ENCODE results near the gene SFRP5.

The SFRP5 gene

GRCh38 chr10:97731346-97732051 is 40.3 kb downstream of the SFRP5 start:
- Histone ChIP-seq H3K9ac (ENCODE audit: low read length) (no peak overlapping the region), H3K4me3 (ENCODE audit: low read length) (no peak overlapping the region), H3K4me1 (ENCODE audit: control insufficient read depth, insufficient read depth, low read length) (peaks cover 10% of the 10 kb centered on the region), H3K27me3 (replicated peaks; ENCODE audit: control insufficient read depth, insufficient read depth, low read length) (no peaks in the 10 kb centered on the region), H3K36me3 (ENCODE audit: control insufficient read depth, insufficient read depth, low read length, severe bottlenecking) (no peaks in the 10 kb centered on the region), H3K9me3 (ENCODE audit: control insufficient read depth, low read length) (no peaks in the 10 kb centered on the region)
- peak; percentile 93 for DNase-seq (ENCODE audit: low read depth)

- Histone ChIP-seq H3K9ac (ENCODE audit: low read length) (no peak overlapping the region), H3K36me3 (ENCODE audit: control insufficient read depth, insufficient read depth, low read length, severe bottlenecking) (no peaks in the 10 kb centered on the region), H3K4me1 (ENCODE audit: control insufficient read depth, insufficient read depth, low read length) (peaks cover 20% of the 10 kb centered on the region), H3K27me3 (replicated peaks; ENCODE audit: control insufficient read depth, insufficient read depth, low read length) (no peaks in the 10 kb centered on the region), H3K4me3 (ENCODE audit: low read length) (no peak overlapping the region), H3K9me3 (ENCODE audit: control insufficient read depth, low read length) (no peaks in the 10 kb centered on the region)
- no peak for DNase-seq (ENCODE audit: low read depth)
Observed at GRCh38 chr10:97729014-97729413, 42.8 kb downstream of the SFRP5 start.

GRCh38 chr10:97726636-97727178 is 45.1 kb downstream of the SFRP5 start:
- no peaks in the 10 kb centered on the region for H3K27me3 ChIP-seq (replicated peaks; ENCODE audit: control insufficient read depth, insufficient read depth, low read length)
- DNase-seq (ENCODE audit: low read depth), result peak; percentile 58
- H3K36me3 ChIP-seq (ENCODE audit: control insufficient read depth, insufficient read depth, low read length, severe bottlenecking), result no peaks in the 10 kb centered on the region
- peak overlapping the region; percentile 8 for H3K9ac ChIP-seq (ENCODE audit: low read length)
- peak overlapping the region; percentile 62 for H3K4me3 ChIP-seq (ENCODE audit: low read length)
- peaks cover 20% of the 10 kb centered on the region for H3K4me1 ChIP-seq (ENCODE audit: control insufficient read depth, insufficient read depth, low read length)
- H3K9me3 ChIP-seq (ENCODE audit: control insufficient read depth, low read length), result no peaks in the 10 kb centered on the region

GRCh38 chr10:97724341-97724941 is 47.4 kb downstream of the SFRP5 start:
- Histone ChIP-seq H3K4me3 (ENCODE audit: low read length) (no peak overlapping the region), H3K9me3 (ENCODE audit: control insufficient read depth, low read length) (no peaks in the 10 kb centered on the region), H3K4me1 (ENCODE audit: control insufficient read depth, insufficient read depth, low read length) (peaks cover 18% of the 10 kb centered on the region), H3K27me3 (replicated peaks; ENCODE audit: control insufficient read depth, insufficient read depth, low read length) (no peaks in the 10 kb centered on the region), H3K9ac (ENCODE audit: low read length) (no peak overlapping the region), H3K36me3 (ENCODE audit: control insufficient read depth, insufficient read depth, low read length, severe bottlenecking) (no peaks in the 10 kb centered on the region)
- DNase-seq (ENCODE audit: low read depth), result peak; percentile 60

GRCh38 chr10:97723001-97723400 is 48.8 kb downstream of the SFRP5 start:
- H3K4me1 ChIP-seq (ENCODE audit: control insufficient read depth, insufficient read depth, low read length), result peaks cover 29% of the 10 kb centered on the region
- peaks cover 1% of the 10 kb centered on the region for H3K36me3 ChIP-seq (ENCODE audit: control insufficient read depth, insufficient read depth, low read length, severe bottlenecking)
- H3K9ac ChIP-seq (ENCODE audit: low read length), result no peak overlapping the region
- no peaks in the 10 kb centered on the region for H3K9me3 ChIP-seq (ENCODE audit: control insufficient read depth, low read length)
- no peak for DNase-seq (ENCODE audit: low read depth)
- no peaks in the 10 kb centered on the region for H3K27me3 ChIP-seq (replicated peaks; ENCODE audit: control insufficient read depth, insufficient read depth, low read length)
- no peak overlapping the region for H3K4me3 ChIP-seq (ENCODE audit: low read length)

- H3K4me3 ChIP-seq (ENCODE audit: low read length), result no peak overlapping the region
- no peak for DNase-seq (ENCODE audit: low read depth)
- peaks cover 33% of the 10 kb centered on the region for H3K4me1 ChIP-seq (ENCODE audit: control insufficient read depth, insufficient read depth, low read length)
- H3K9ac ChIP-seq (ENCODE audit: low read length), result no peak overlapping the region
- H3K36me3 ChIP-seq (ENCODE audit: control insufficient read depth, insufficient read depth, low read length, severe bottlenecking), result peaks cover 10% of the 10 kb centered on the region
- H3K9me3 ChIP-seq (ENCODE audit: control insufficient read depth, low read length), result no peaks in the 10 kb centered on the region
- no peaks in the 10 kb centered on the region for H3K27me3 ChIP-seq (replicated peaks; ENCODE audit: control insufficient read depth, insufficient read depth, low read length)
Observed at GRCh38 chr10:97721871-97722780, 49.7 kb downstream of the SFRP5 start.

- H3K27me3 ChIP-seq (replicated peaks; ENCODE audit: control insufficient read depth, insufficient read depth, low read length), result no peaks in the 10 kb centered on the region
- H3K9me3 ChIP-seq (ENCODE audit: control insufficient read depth, low read length), result no peaks in the 10 kb centered on the region
- peaks cover 38% of the 10 kb centered on the region for H3K4me1 ChIP-seq (ENCODE audit: control insufficient read depth, insufficient read depth, low read length)
- DNase-seq (ENCODE audit: low read depth), result no peak
- H3K36me3 ChIP-seq (ENCODE audit: control insufficient read depth, insufficient read depth, low read length, severe bottlenecking), result peaks cover 10% of the 10 kb centered on the region
- no peak overlapping the region for H3K9ac ChIP-seq (ENCODE audit: low read length)
- no peak overlapping the region for H3K4me3 ChIP-seq (ENCODE audit: low read length)
Observed at GRCh38 chr10:97719602-97720001, 52.2 kb downstream of the SFRP5 start.

- Histone ChIP-seq H3K9me3 (ENCODE audit: control insufficient read depth, low read length) (no peaks in the 10 kb centered on the region), H3K36me3 (ENCODE audit: control insufficient read depth, insufficient read depth, low read length, severe bottlenecking) (peaks cover 10% of the 10 kb centered on the region), H3K4me3 (ENCODE audit: low read length) (no peak overlapping the region), H3K27me3 (replicated peaks; ENCODE audit: control insufficient read depth, insufficient read depth, low read length) (no peaks in the 10 kb centered on the region), H3K4me1 (ENCODE audit: control insufficient read depth, insufficient read depth, low read length) (peaks cover 32% of the 10 kb centered on the region), H3K9ac (ENCODE audit: low read length) (no peak overlapping the region)
- DNase-seq (ENCODE audit: low read depth), result peak; percentile 35
Observed at GRCh38 chr10:97718659-97719142, 53.1 kb downstream of the SFRP5 start.

- peaks cover 10% of the 10 kb centered on the region for H3K36me3 ChIP-seq (ENCODE audit: control insufficient read depth, insufficient read depth, low read length, severe bottlenecking)
- no peaks in the 10 kb centered on the region for H3K27me3 ChIP-seq (replicated peaks; ENCODE audit: control insufficient read depth, insufficient read depth, low read length)
- no peak for DNase-seq (ENCODE audit: low read depth)
- H3K9me3 ChIP-seq (ENCODE audit: control insufficient read depth, low read length), result no peaks in the 10 kb centered on the region
- H3K4me3 ChIP-seq (ENCODE audit: low read length), result no peak overlapping the region
- no peak overlapping the region for H3K9ac ChIP-seq (ENCODE audit: low read length)
- H3K4me1 ChIP-seq (ENCODE audit: control insufficient read depth, insufficient read depth, low read length), result peaks cover 32% of the 10 kb centered on the region
Observed at GRCh38 chr10:97718178-97718577, 53.6 kb downstream of the SFRP5 start.

GRCh38 chr10:97717627-97718026 is 54.2 kb downstream of the SFRP5 start:
- H3K4me1 ChIP-seq (ENCODE audit: control insufficient read depth, insufficient read depth, low read length), result peaks cover 37% of the 10 kb centered on the region
- H3K9me3 ChIP-seq (ENCODE audit: control insufficient read depth, low read length), result no peaks in the 10 kb centered on the region
- H3K9ac ChIP-seq (ENCODE audit: low read length), result no peak overlapping the region
- H3K27me3 ChIP-seq (replicated peaks; ENCODE audit: control insufficient read depth, insufficient read depth, low read length), result no peaks in the 10 kb centered on the region
- H3K36me3 ChIP-seq (ENCODE audit: control insufficient read depth, insufficient read depth, low read length, severe bottlenecking), result peaks cover 10% of the 10 kb centered on the region
- H3K4me3 ChIP-seq (ENCODE audit: low read length), result no peak overlapping the region
- no peak for DNase-seq (ENCODE audit: low read depth)

Data from adipocyte (in vitro differentiated cells).